SK-N-SH treated with all-trans-retinoic acid at 6 μM for 48 hours (cell line): ENCODE measurements around the gene ARHGEF16.

ENCODE experiments used
- ATAC-seq: fragments of 200-7000 bp; cut with Tn5 transposase; 3 replicates; pipeline ENCODE4 v1.9.1; 2020; ENCODE audit warnings: mild to moderate bottlenecking, moderate library complexity
- BACH2 ChIP-seq: fragments of 250-450 bp; sonication (Bioruptor Pico); IDR thresholded peaks from 2 replicates; pipeline ENCODE4 v1.9.0; 2021; ENCODE audit warnings: mild to moderate bottlenecking, borderline replicate concordance
- CREB5 ChIP-seq: fragments of 250-450 bp; sonication (Bioruptor Pico); IDR thresholded peaks from 2 replicates; pipeline ENCODE4 v1.5.1; 2020; ENCODE audit warnings: low read depth, mild to moderate bottlenecking, moderate library complexity
- CSDC2 ChIP-seq: fragments of 250-450 bp; sonication (Bioruptor Pico); IDR thresholded peaks from 2 replicates; pipeline ENCODE4 v1.5.0; 2020; ENCODE audit warnings: mild to moderate bottlenecking, moderate library complexity
- CSRNP3 ChIP-seq: fragments of 250-450 bp; sonication (Bioruptor Pico); IDR thresholded peaks from 2 replicates; pipeline ENCODE4 v1.5.1; 2021; ENCODE audit warnings: mild to moderate bottlenecking, moderate library complexity
- ISL1 ChIP-seq: fragments of 250-450 bp; sonication (Bioruptor Pico); IDR thresholded peaks from 2 replicates; pipeline ENCODE4 v2.1.2; 2022; ENCODE audit warnings: mild to moderate bottlenecking, moderate library complexity
- OSR1 ChIP-seq: fragments of 250-450 bp; sonication (Bioruptor Pico); IDR thresholded peaks from 2 replicates; pipeline ENCODE4 v1.8.0; 2022; ENCODE audit warnings: moderate library complexity, mild to moderate bottlenecking, inconsistent platforms
- POU6F1 ChIP-seq: fragments of 250-450 bp; sonication (Bioruptor Pico); IDR thresholded peaks from 2 replicates; pipeline ENCODE4 v1.8.0; 2021; ENCODE audit warnings: low read depth, mild to moderate bottlenecking, moderate library complexity, borderline replicate concordance
- RARB ChIP-seq: fragments of 250-450 bp; sonication (Bioruptor Pico); IDR thresholded peaks from 2 replicates; pipeline ENCODE4 v1.8.0; 2021; ENCODE audit warnings: mild to moderate bottlenecking, moderate library complexity
- TCF4 ChIP-seq: fragments of 250-450 bp; sonication (Bioruptor Pico); IDR thresholded peaks from 2 replicates; pipeline ENCODE4 v1.8.0; 2021; ENCODE audit warnings: mild to moderate bottlenecking, moderate library complexity, borderline replicate concordance
- ZC3H10 ChIP-seq: fragments of 250-450 bp; sonication (Bioruptor Pico); IDR thresholded peaks from 2 replicates; pipeline ENCODE4 v1.5.1; 2021; ENCODE audit warnings: mild to moderate bottlenecking, moderate library complexity
- ZFP3 ChIP-seq: fragments of 250-450 bp; sonication (Bioruptor Pico); IDR thresholded peaks from 2 replicates; pipeline ENCODE4 v1.5.0; 2020; ENCODE audit warnings: mild to moderate bottlenecking, moderate library complexity
- ZFP30 ChIP-seq: fragments of 450-650 bp; formaldehyde crosslinking; IDR thresholded peaks from 2 replicates; pipeline ENCODE4 v1.5.0; 2022; ENCODE audit warnings: mild to moderate bottlenecking, moderate library complexity
- ZNF565 ChIP-seq: fragments of 450-650 bp; formaldehyde crosslinking; conservative IDR thresholded peaks from 2 replicates; pipeline ENCODE4 v1.5.0; 2020; ENCODE audit warnings: low read depth, mild to moderate bottlenecking, moderate library complexity
- ZNF70 ChIP-seq: fragments of 450-650 bp; formaldehyde crosslinking; IDR thresholded peaks from 2 replicates; pipeline ENCODE4 v1.5.0; 2020; ENCODE audit warnings: mild to moderate bottlenecking, moderate library complexity
- ZNF8 ChIP-seq: fragments of 450-650 bp; formaldehyde crosslinking; IDR thresholded peaks from 2 replicates; pipeline ENCODE4 v1.5.0; 2020; ENCODE audit warnings: mild to moderate bottlenecking, moderate library complexity
- TF ChIP-seq, protein P1 (sequence below): fragments of 250-450 bp; sonication (Bioruptor Pico); IDR thresholded peaks from 2 replicates; pipeline ENCODE4 v1.8.0; 2020; ENCODE audit warnings: mild to moderate bottlenecking, moderate library complexity, borderline replicate concordance
- TF ChIP-seq, protein P2 (sequence below): fragments of 250-450 bp; sonication (Bioruptor Pico); IDR thresholded peaks from 2 replicates; pipeline ENCODE4 v1.5.0; 2020; ENCODE audit warnings: mild to moderate bottlenecking, moderate library complexity

The ARHGEF16 gene

DNA sequence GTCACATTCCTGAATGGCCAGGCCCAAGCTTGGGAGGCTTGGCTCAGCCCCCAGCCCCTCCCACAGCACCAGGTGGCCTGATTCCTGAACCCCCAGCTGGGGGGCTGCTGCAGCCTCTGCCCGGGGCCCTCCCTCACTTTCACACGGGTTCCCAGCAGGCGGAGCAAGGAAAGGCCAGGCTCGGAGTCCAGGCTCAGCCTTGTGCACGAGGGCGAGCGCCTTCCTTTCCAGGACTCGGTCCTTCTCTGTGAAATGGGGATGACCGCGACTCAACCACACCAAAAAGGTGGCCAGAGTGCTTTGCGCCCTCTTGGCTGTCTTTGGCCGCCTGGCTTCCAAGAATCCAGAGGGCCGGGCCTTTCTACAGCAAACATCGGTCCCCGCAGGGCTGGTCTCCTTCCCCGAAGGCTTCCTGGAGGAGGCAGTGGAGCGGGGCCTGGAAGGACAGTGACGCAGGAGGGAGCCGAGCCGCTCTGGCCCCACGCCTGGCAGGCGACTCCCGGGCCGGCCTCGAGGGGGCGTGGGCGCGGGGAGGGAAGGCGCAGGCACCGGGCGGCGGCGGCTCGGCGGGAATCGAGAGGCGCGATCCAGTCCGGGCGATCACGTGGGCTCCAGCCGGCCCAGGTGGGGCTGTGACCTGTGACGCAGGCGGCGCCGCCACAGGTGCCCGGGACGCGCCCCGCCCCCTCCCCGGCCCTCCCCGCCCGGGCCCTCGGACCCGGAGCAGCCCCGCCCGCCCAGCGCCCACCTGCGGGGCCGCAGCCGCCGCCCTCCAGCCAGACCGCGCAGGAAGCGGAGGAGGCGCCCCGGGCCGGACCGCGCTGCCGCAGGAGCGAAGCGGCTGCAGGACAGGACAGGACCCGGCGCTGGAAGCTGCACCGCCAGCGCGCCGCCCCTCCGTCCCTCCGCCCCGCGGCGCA lies at the start of gene ARHGEF16:
Gene ARHGEF16 (plus strand): TSS at position 775 of the 920 bp plus-strand sequence. CDS start 8,420 bp downstream, outside the sequence.
- ATAC-seq, result peak; percentile 71
- TF ChIP-seq ZNF70 (no peak), ISL1 (CRISPR knock-in tag) (no peak), CSDC2 (CRISPR knock-in tag) (no peak), TCF4 (CRISPR knock-in tag) (no peak), BACH2 (no peak), CREB5 (CRISPR knock-in tag) (no peak), ZFP3 (CRISPR knock-in tag) (no peak), ZNF565 (CRISPR knock-in tag) (no peak), ZFP30 (CRISPR knock-in tag) (no peak), POU6F1 (CRISPR knock-in tag) (no peak), CSRNP3 (no peak), ZC3H10 (no peak)
- TF ChIP-seq, protein P1, sequence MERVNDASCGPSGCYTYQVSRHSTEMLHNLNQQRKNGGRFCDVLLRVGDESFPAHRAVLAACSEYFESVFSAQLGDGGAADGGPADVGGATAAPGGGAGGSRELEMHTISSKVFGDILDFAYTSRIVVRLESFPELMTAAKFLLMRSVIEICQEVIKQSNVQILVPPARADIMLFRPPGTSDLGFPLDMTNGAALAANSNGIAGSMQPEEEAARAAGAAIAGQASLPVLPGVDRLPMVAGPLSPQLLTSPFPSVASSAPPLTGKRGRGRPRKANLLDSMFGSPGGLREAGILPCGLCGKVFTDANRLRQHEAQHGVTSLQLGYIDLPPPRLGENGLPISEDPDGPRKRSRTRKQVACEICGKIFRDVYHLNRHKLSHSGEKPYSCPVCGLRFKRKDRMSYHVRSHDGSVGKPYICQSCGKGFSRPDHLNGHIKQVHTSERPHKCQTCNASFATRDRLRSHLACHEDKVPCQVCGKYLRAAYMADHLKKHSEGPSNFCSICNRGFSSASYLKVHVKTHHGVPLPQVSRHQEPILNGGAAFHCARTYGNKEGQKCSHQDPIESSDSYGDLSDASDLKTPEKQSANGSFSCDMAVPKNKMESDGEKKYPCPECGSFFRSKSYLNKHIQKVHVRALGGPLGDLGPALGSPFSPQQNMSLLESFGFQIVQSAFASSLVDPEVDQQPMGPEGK, result no peak

GRCh38 chr1:3404801-3405200 lies 49.7 kb upstream of the ARHGEF16 start:
- TF ChIP-seq ISL1 (CRISPR knock-in tag) (no peak), OSR1 (CRISPR knock-in tag) (no peak), POU6F1 (CRISPR knock-in tag) (no peak), RARB (no peak), ZNF8 (CRISPR knock-in tag) (no peak)
- TF ChIP-seq, protein P2, sequence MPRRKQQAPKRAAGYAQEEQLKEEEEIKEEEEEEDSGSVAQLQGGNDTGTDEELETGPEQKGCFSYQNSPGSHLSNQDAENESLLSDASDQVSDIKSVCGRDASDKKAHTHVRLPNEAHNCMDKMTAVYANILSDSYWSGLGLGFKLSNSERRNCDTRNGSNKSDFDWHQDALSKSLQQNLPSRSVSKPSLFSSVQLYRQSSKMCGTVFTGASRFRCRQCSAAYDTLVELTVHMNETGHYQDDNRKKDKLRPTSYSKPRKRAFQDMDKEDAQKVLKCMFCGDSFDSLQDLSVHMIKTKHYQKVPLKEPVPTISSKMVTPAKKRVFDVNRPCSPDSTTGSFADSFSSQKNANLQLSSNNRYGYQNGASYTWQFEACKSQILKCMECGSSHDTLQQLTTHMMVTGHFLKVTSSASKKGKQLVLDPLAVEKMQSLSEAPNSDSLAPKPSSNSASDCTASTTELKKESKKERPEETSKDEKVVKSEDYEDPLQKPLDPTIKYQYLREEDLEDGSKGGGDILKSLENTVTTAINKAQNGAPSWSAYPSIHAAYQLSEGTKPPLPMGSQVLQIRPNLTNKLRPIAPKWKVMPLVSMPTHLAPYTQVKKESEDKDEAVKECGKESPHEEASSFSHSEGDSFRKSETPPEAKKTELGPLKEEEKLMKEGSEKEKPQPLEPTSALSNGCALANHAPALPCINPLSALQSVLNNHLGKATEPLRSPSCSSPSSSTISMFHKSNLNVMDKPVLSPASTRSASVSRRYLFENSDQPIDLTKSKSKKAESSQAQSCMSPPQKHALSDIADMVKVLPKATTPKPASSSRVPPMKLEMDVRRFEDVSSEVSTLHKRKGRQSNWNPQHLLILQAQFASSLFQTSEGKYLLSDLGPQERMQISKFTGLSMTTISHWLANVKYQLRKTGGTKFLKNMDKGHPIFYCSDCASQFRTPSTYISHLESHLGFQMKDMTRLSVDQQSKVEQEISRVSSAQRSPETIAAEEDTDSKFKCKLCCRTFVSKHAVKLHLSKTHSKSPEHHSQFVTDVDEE (CRISPR knock-in tag), result no peak
- TF ChIP-seq, protein P1, result no peak
- no peak for ATAC-seq
